Liver (tissue), 9 donors: ENCODE measurements around the gene TLR3. TPM values are rescaled to one million over a fixed set of nuclear protein-coding genes. Genes with fewer than 3 reads are reported as not detected.
"Not testable (repeated sequence)": the region's sequence is repeated elsewhere in the genome, so short reads cannot be mapped to it uniquely, and the experiment has no call there.

Experiments used
- DNase-seq: peaks from one replicate; pipeline ENCODE4 v3.0.0-alpha.2; 2017; ENCODE audit warnings: low spot score
- H3K27ac ChIP-seq, 2 donors: one replicate each; pipeline ENCODE4 v1.7.0; 2013; ENCODE audit warnings: inconsistent platforms in 2 of 2, low read length in 2 of 2, control low read depth in 1 of 2, low read depth in 1 of 2, mild to moderate bottlenecking in 1 of 2
- H3K27me3 ChIP-seq, 4 donors: one replicate each; pipeline versions ENCODE4 v1.6.1 to v1.7.0; 2013; ENCODE audit warnings: low read length in 3 of 4, inconsistent platforms in 1 of 4, mild to moderate bottlenecking in 1 of 4, moderate library complexity in 1 of 4; ENCODE audit not compliant: control insufficient read depth in 4 of 4, insufficient read depth in 4 of 4
- H3K36me3 ChIP-seq, 4 donors: one replicate each; pipeline versions ENCODE4 v1.6.1 to v1.7.0; 2013; ENCODE audit warnings: low read length in 3 of 4, mild to moderate bottlenecking in 3 of 4, low read depth in 1 of 4, moderate library complexity in 1 of 4; ENCODE audit not compliant: control insufficient read depth in 4 of 4, insufficient read depth in 3 of 4
- H3K4me1 ChIP-seq, 4 donors: one replicate each; pipeline versions ENCODE4 v1.6.1 to v1.7.0; 2013; ENCODE audit warnings: low read length in 3 of 4, mild to moderate bottlenecking in 3 of 4, moderate library complexity in 1 of 4; ENCODE audit not compliant: control insufficient read depth in 4 of 4, insufficient read depth in 4 of 4
- H3K4me3 ChIP-seq, 3 donors: one replicate each; pipeline versions ENCODE4 v1.6.1 to v1.7.0; 2013; ENCODE audit warnings: low read length in 3 of 3, control low read depth in 1 of 3, low read depth in 1 of 3, mild to moderate bottlenecking in 1 of 3
- H3K9ac ChIP-seq, 2 donors: one replicate each; pipeline ENCODE4 v1.7.0; 2013; ENCODE audit warnings: low read length in 2 of 2, mild to moderate bottlenecking in 2 of 2, moderate library complexity in 2 of 2, control low read depth in 1 of 2, low read depth in 1 of 2
- H3K9me3 ChIP-seq, 4 donors: one replicate each; pipeline versions ENCODE4 v1.6.1 to v1.7.0; 2013; ENCODE audit warnings: low read length in 3 of 4; ENCODE audit not compliant: control insufficient read depth in 4 of 4
- EGR1 ChIP-seq, 2 donors: IDR thresholded peaks; 2 replicates each; pipeline ENCODE4 v1.6.1; 2016 to 2018; ENCODE audit warnings: antibody characterized with exemption in 2 of 2, low read depth in 2 of 2
- FOXA1 ChIP-seq: IDR thresholded peaks from 2 replicates; pipeline ENCODE4 v1.6.1; 2016; ENCODE audit warnings: antibody characterized with exemption
- FOXA2 ChIP-seq: IDR thresholded peaks from 2 replicates; pipeline ENCODE4 v1.6.1; 2016; ENCODE audit warnings: antibody characterized with exemption
- GABPA ChIP-seq, 2 donors: IDR thresholded peaks in 1 of 2; conservative IDR thresholded peaks in 1 of 2; 2 replicates each; pipeline ENCODE4 v1.6.1; 2016; ENCODE audit warnings: antibody characterized with exemption in 2 of 2, mild to moderate bottlenecking in 1 of 2, moderate library complexity in 1 of 2
- HNF4A ChIP-seq, 2 donors: conservative IDR thresholded peaks; 2 replicates each; pipeline ENCODE4 v1.6.1; 2016; ENCODE audit warnings: antibody characterized with exemption in 2 of 2, mild to moderate bottlenecking in 2 of 2
- HNF4G ChIP-seq: IDR thresholded peaks from 2 replicates; pipeline ENCODE4 v1.6.1; 2016; ENCODE audit warnings: antibody characterized with exemption
- MAX ChIP-seq: IDR thresholded peaks from 2 replicates; pipeline ENCODE4 v1.6.1; 2016; ENCODE audit warnings: antibody characterized with exemption
- NR2F2 ChIP-seq: IDR thresholded peaks from 2 replicates; pipeline ENCODE4 v1.6.1; 2016; ENCODE audit warnings: antibody characterized with exemption
- RAD21 ChIP-seq, 2 donors: IDR thresholded peaks; 2 replicates each; pipeline ENCODE4 v1.6.1; 2016; ENCODE audit warnings: antibody characterized with exemption in 2 of 2, mild to moderate bottlenecking in 2 of 2
- RXRA ChIP-seq, 2 donors: IDR thresholded peaks; 2 replicates each; pipeline ENCODE4 v1.6.1; 2017 to 2018; ENCODE audit warnings: antibody characterized with exemption in 2 of 2, mild to moderate bottlenecking in 1 of 2
- SP1 ChIP-seq: IDR thresholded peaks from 2 replicates; pipeline ENCODE4 v1.6.1; 2018; ENCODE audit warnings: antibody characterized with exemption, mild to moderate bottlenecking
- TAF1 ChIP-seq: conservative IDR thresholded peaks from 2 replicates; pipeline ENCODE4 v1.6.1; 2016; ENCODE audit warnings: antibody characterized with exemption, mild to moderate bottlenecking
- YY1 ChIP-seq: IDR thresholded peaks from 2 replicates; pipeline ENCODE4 v1.6.1; 2016; ENCODE audit warnings: antibody characterized with exemption, mild to moderate bottlenecking
- WGBS: extraction: QIAGEN DNeasy Blood & Tissue Kit; methylation state at CpG from one replicate; pipeline ENCODE4 v1.1.7; 2013; 5-methylcytosine and 5-hydroxymethylcytosine counted together
- polyA plus RNA-seq, 2 donors: library from polyadenylated mRNA; stranded (reverse) in 1 of 2; unstranded in 1 of 2; fragments of 200-250 nt in 1 of 2; fragments of >200 nt in 1 of 2; fragmentation: Nextera tagmentation in 1 of 2; extraction: Ambion mirVana in 1 of 2; gene quantifications; one replicate each; pipeline versions ENCODE4 v1.2.1 to v1.2.3, GENCODE V29; 2013 to 2015
- total RNA-seq, 2 donors: library from RNA; depleted of rRNA; stranded (reverse); fragments of >200 nt; gene quantifications; one replicate each; pipeline ENCODE4 v1.2.3, GENCODE V29; 2014
- TF ChIP-seq, protein P1 (sequence below): IDR thresholded peaks from 2 replicates; pipeline ENCODE4 v1.6.1; 2016; ENCODE audit warnings: antibody characterized with exemption, mild to moderate bottlenecking
- TF ChIP-seq, protein P2 (sequence below): IDR thresholded peaks from 2 replicates; pipeline ENCODE4 v1.6.1; 2016; ENCODE audit warnings: antibody characterized with exemption
- TF ChIP-seq, protein P3 (sequence below): fragments of 150-350 bp; IDR thresholded peaks from 2 replicates; pipeline ENCODE4 v1.5.1; 2017; ENCODE audit warnings: improper control_type of control experiment, low read depth, low read length; ENCODE audit not compliant: missing input control
- donor health status: healthy.
- donor health status: healthy.
- donor health status: healthy.
- donor health status: healthy.
- donor health status: healthy.

TLR3 gene
- total and polyA plus RNA-seq, 4 donors, result 1.3 to 4.3 (median 2.4) TPM

GRCh38 chr4:186032259-186032658 is 36.7 kb upstream of the TLR3 start:
- DNase-seq, result no peak
- WGBS, result 51% methylated on average over 1 of the region's 1 CpG
- Histone ChIP-seq H3K9ac (no peak overlapping the region), H3K4me1 (peaks cover 0 to 16% (median 13%) of the 10 kb centered on the region in 4 donors), H3K4me3 (no peak overlapping the region), H3K36me3 (no peaks in the 10 kb centered on the region), H3K27ac (no peak overlapping the region), H3K27me3 (no peaks in the 10 kb centered on the region), H3K9me3 (peaks cover 0 to 3% (median 0%) of the 10 kb centered on the region in 4 donors)
- TF ChIP-seq, protein P1, sequence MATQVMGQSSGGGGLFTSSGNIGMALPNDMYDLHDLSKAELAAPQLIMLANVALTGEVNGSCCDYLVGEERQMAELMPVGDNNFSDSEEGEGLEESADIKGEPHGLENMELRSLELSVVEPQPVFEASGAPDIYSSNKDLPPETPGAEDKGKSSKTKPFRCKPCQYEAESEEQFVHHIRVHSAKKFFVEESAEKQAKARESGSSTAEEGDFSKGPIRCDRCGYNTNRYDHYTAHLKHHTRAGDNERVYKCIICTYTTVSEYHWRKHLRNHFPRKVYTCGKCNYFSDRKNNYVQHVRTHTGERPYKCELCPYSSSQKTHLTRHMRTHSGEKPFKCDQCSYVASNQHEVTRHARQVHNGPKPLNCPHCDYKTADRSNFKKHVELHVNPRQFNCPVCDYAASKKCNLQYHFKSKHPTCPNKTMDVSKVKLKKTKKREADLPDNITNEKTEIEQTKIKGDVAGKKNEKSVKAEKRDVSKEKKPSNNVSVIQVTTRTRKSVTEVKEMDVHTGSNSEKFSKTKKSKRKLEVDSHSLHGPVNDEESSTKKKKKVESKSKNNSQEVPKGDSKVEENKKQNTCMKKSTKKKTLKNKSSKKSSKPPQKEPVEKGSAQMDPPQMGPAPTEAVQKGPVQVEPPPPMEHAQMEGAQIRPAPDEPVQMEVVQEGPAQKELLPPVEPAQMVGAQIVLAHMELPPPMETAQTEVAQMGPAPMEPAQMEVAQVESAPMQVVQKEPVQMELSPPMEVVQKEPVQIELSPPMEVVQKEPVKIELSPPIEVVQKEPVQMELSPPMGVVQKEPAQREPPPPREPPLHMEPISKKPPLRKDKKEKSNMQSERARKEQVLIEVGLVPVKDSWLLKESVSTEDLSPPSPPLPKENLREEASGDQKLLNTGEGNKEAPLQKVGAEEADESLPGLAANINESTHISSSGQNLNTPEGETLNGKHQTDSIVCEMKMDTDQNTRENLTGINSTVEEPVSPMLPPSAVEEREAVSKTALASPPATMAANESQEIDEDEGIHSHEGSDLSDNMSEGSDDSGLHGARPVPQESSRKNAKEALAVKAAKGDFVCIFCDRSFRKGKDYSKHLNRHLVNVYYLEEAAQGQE, result no peak
- no peak for TF ChIP-seq HNF4A (conservative IDR thresholded peaks at IDR 0.05)
- TF ChIP-seq FOXA2, result no peak
- TF ChIP-seq, protein P2, sequence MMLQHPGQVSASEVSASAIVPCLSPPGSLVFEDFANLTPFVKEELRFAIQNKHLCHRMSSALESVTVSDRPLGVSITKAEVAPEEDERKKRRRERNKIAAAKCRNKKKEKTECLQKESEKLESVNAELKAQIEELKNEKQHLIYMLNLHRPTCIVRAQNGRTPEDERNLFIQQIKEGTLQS, result no peak
- TF ChIP-seq GABPA (IDR thresholded peaks at IDR 0.05 in 1 of 2, conservative IDR thresholded peaks at IDR 0.05 in 1 of 2), result no peak
- no peak for TF ChIP-seq TAF1
- TF ChIP-seq FOXA1, result no peak
- no peak for TF ChIP-seq HNF4G
- TF ChIP-seq EGR1 (IDR thresholded peaks at IDR 0.05; ENCODE audit: low read depth in 2 of 2), result no peak
- TF ChIP-seq YY1, result no peak
- no peak for TF ChIP-seq RAD21 (IDR thresholded peaks at IDR 0.05)

- WGBS, result 91% methylated on average over 3 of the region's 3 CpGs
- no peaks in the 10 kb centered on the region for H3K36me3 ChIP-seq
- H3K9me3 ChIP-seq, result peaks cover 0 to 3% (median 0%) of the 10 kb centered on the region in 4 donors
- TF ChIP-seq GABPA (IDR thresholded peaks at IDR 0.05 in 1 of 2, conservative IDR thresholded peaks at IDR 0.05 in 1 of 2) (no peak), RAD21 (IDR thresholded peaks at IDR 0.05) (no peak), HNF4G (no peak), MAX (no peak), TAF1 (no peak), HNF4A (conservative IDR thresholded peaks at IDR 0.05) (no peak), RXRA (IDR thresholded peaks at IDR 0.05) (no peak), NR2F2 (no peak), SP1 (no peak)
- TF ChIP-seq, protein P2, result no peak
- TF ChIP-seq, protein P1, result no peak
- TF ChIP-seq, protein P3, sequence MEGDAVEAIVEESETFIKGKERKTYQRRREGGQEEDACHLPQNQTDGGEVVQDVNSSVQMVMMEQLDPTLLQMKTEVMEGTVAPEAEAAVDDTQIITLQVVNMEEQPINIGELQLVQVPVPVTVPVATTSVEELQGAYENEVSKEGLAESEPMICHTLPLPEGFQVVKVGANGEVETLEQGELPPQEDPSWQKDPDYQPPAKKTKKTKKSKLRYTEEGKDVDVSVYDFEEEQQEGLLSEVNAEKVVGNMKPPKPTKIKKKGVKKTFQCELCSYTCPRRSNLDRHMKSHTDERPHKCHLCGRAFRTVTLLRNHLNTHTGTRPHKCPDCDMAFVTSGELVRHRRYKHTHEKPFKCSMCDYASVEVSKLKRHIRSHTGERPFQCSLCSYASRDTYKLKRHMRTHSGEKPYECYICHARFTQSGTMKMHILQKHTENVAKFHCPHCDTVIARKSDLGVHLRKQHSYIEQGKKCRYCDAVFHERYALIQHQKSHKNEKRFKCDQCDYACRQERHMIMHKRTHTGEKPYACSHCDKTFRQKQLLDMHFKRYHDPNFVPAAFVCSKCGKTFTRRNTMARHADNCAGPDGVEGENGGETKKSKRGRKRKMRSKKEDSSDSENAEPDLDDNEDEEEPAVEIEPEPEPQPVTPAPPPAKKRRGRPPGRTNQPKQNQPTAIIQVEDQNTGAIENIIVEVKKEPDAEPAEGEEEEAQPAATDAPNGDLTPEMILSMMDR, result no peak
- H3K4me3 ChIP-seq, result no peak overlapping the region
- H3K9ac ChIP-seq, result no peak overlapping the region
- H3K27ac ChIP-seq, result no peak overlapping the region
- peaks cover 0 to 19% (median 15%) of the 10 kb centered on the region in 4 donors for H3K4me1 ChIP-seq
- DNase-seq, result no peak
- H3K27me3 ChIP-seq, result no peaks in the 10 kb centered on the region
Observed at GRCh38 chr4:186033027-186033426, 35.9 kb upstream of the TLR3 start.

DNA sequence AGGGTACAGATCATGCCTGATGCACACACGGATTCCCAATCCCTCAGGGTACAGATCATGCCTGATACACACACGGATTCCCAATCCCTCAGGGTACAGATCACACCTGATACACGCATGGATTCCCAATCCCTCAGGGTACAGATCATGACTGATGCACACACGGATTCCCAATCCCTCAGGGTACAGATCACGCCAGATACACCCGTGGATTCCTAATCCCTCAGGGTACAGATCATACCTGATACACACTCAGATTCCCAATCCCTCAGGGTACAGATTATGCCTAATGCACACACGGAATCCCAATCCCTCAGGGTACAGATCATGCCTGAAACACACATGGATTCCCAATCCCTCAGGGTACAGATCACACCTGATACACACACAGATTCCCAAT is 34.3 kb upstream of the TLR3 start:
- not testable (repeated sequence) for H3K4me3 ChIP-seq, H3K36me3 ChIP-seq, H3K27me3 ChIP-seq, H3K9me3 ChIP-seq, H3K27ac ChIP-seq, DNase-seq, H3K9ac ChIP-seq
- 96% methylated on average over 7 of the region's 7 CpGs for WGBS
- H3K4me1 ChIP-seq, result peaks cover 0 to 17% (median 11%) of the 10 kb centered on the region in 4 donors
